HepG2 (cell line): ENCODE data around the gene NAP1L4. TPM values are rescaled to one million over a fixed set of nuclear protein-coding genes. Genes with fewer than 3 reads are reported as not detected.

Experiments
- GATAD1 ChIP-seq: IDR thresholded peaks from 2 replicates; pipeline ENCODE4 v1.6.1; 2016; ENCODE audit warnings: missing genetic modification reagents, missing compliant biosample characterization
- HNRNPK ChIP-seq: fragments of 200-400 bp; formaldehyde crosslinking; IDR thresholded peaks from 2 replicates; pipeline ENCODE4 v1.6.1; 2018; ENCODE audit warnings: low read length, low read depth, moderate library complexity, mild to moderate bottlenecking; ENCODE audit not compliant: poor library complexity, severe bottlenecking
- HNRNPUL1 ChIP-seq: fragments of 200-400 bp; formaldehyde crosslinking; IDR thresholded peaks from 2 replicates; pipeline ENCODE4 v1.6.1; 2017; ENCODE audit warnings: low read depth, mild to moderate bottlenecking, low read length, moderate library complexity
- HOXA5 ChIP-seq: sonication (generic); formaldehyde crosslinking; IDR thresholded peaks from 2 replicates; pipeline ENCODE4 v1.4.0; 2020; ENCODE audit warnings: missing genetic modification reagents
- IKZF4 ChIP-seq: sonication (generic); formaldehyde crosslinking; IDR thresholded peaks from 2 replicates; pipeline ENCODE4 v1.5.1; 2020; ENCODE audit warnings: borderline replicate concordance, mild to moderate bottlenecking, low read depth, missing genetic modification reagents; ENCODE audit errors: not compliant biosample characterization
- KMT2A ChIP-seq: sonication (generic); formaldehyde crosslinking; IDR thresholded peaks from 2 replicates; pipeline ENCODE4 v1.4.0; 2020; ENCODE audit warnings: missing genetic modification reagents
- MXI1 ChIP-seq: IDR thresholded peaks from 3 replicates; pipeline ENCODE4 v1.6.1; 2012; ENCODE audit warnings: low read depth, low read length, inconsistent platforms, borderline replicate concordance
- PPARG ChIP-seq: conservative IDR thresholded peaks from 2 replicates; pipeline ENCODE4 v1.6.1; 2016; ENCODE audit warnings: missing biosample characterization, missing genetic modification reagents
- YEATS4 ChIP-seq: sonication (generic); formaldehyde crosslinking; IDR thresholded peaks from 2 replicates; pipeline ENCODE4 v1.4.0; 2020; ENCODE audit warnings: missing genetic modification reagents, borderline replicate concordance
- ZNF256 ChIP-seq: sonication (generic); formaldehyde crosslinking; conservative IDR thresholded peaks from 2 replicates; pipeline ENCODE4 v1.4.0; 2020; ENCODE audit warnings: missing genetic modification reagents
- ZNF550 ChIP-seq: sonication (generic); formaldehyde crosslinking; IDR thresholded peaks from 2 replicates; pipeline ENCODE4 v1.4.0; 2020; ENCODE audit warnings: mild to moderate bottlenecking, missing genetic modification reagents, borderline replicate concordance
- ZNF788 ChIP-seq: sonication (generic); formaldehyde crosslinking; IDR thresholded peaks from 2 replicates; pipeline ENCODE4 v1.5.0; 2020; ENCODE audit warnings: mild to moderate bottlenecking, missing genetic modification reagents, borderline replicate concordance
- polyA plus RNA-seq, 8 experiments: library from polyadenylated mRNA; depleted of rRNA in 3 of 8; stranded (reverse) in 7 of 8; unstranded in 1 of 8; fragments of >200 nt; fragmentation: Illumina TruSeq in 4 of 8; extraction: Trizol in 4 of 8; gene quantifications; 2 replicates each; pipeline versions ENCODE4 v1.2.1 to v1.2.3, GENCODE V29; 2011 to 2016; ENCODE audit warnings: low read depth in 4 of 8, missing spikeins in 1 of 8, mixed read lengths in 1 of 8; ENCODE audit not compliant: insufficient read depth in 1 of 8
- total RNA-seq, 5 experiments: library from RNA; depleted of rRNA; stranded (reverse); fragments of >200 nt; fragmentation: Illumina TruSeq; extraction: Trizol; gene quantifications; 2 replicates each; pipeline ENCODE4 v1.2.3, GENCODE V29; 2016; ENCODE audit warnings: low read depth in 1 of 5
- TF ChIP-seq, protein P1 (sequence below): sonication (generic); formaldehyde crosslinking; IDR thresholded peaks from 2 replicates; pipeline ENCODE4 v1.4.0; 2020; ENCODE audit warnings: mild to moderate bottlenecking, low read depth, missing genetic modification reagents
- TF ChIP-seq, protein P2 (sequence below): sonication (generic); formaldehyde crosslinking; conservative IDR thresholded peaks from 2 replicates; pipeline ENCODE4 v1.4.0; 2020; ENCODE audit warnings: mild to moderate bottlenecking, missing genetic modification reagents, moderate library complexity
- TF ChIP-seq, protein P3 (sequence below): sonication (generic); formaldehyde crosslinking; IDR thresholded peaks from 2 replicates; pipeline ENCODE4 v1.8.1; 2023; ENCODE audit warnings: mild to moderate bottlenecking, moderate library complexity, missing genetic modification reagents
- TF ChIP-seq, protein P4 (sequence below): sonication (generic); formaldehyde crosslinking; IDR thresholded peaks from 2 replicates; pipeline ENCODE4 v1.4.0; 2020; ENCODE audit warnings: missing genetic modification reagents
- TF ChIP-seq, protein P5 (sequence below): sonication (generic); formaldehyde crosslinking; IDR thresholded peaks from 2 replicates; pipeline ENCODE4 v1.8.0; 2022; ENCODE audit warnings: low read depth, missing genetic modification reagents

NAP1L4 gene
- total and polyA plus RNA-seq, 2 of the 13 experiments (the other 11 are each of a cell fraction or from before 2014, with no cell fraction given), result 64.0 to 186 TPM

DNA sequence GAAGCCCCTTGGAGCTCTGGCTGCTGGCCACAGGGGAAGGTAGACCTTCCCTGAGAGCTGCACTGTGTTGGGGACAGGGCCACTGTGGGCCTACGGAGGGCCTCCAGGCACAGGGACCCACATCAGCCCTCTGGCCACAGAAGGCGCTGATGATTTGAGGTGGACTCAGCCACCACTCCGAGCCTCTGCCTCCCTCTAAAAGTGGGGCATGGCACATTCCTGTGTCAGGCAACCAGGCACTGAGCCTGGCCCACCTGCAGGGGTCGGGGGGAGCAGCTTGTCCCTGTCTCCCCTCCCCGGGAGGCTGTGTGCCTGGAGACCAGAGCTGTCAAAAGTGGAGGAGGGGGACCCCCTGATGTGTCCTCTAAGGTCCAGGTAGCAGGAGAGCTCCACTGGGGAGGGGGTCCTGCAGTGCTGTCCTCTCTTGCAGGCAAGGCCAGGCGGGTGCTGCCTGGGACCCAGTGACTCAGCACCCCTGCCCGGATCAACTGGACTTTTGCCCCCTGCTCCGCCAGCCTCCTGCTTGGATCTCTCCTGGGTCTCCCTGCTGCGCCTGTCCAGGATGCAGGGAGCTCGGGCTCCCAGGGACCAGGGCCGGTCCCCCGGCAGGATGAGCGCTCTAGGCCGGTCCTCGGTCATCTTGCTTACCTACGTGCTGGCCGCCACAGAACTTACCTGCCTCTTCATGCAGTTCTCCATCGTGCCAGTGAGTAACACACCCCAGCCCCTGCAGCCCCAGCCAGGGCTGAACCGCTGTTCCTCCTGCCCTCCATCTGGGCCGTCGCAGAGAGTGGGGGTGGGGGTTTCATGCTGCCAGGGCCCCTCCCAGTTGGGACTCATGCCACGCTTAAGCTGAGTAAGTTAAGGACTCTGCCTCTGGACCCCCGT is 89.1 kb downstream of the NAP1L4 start (continued):
- TF ChIP-seq, protein P1, sequence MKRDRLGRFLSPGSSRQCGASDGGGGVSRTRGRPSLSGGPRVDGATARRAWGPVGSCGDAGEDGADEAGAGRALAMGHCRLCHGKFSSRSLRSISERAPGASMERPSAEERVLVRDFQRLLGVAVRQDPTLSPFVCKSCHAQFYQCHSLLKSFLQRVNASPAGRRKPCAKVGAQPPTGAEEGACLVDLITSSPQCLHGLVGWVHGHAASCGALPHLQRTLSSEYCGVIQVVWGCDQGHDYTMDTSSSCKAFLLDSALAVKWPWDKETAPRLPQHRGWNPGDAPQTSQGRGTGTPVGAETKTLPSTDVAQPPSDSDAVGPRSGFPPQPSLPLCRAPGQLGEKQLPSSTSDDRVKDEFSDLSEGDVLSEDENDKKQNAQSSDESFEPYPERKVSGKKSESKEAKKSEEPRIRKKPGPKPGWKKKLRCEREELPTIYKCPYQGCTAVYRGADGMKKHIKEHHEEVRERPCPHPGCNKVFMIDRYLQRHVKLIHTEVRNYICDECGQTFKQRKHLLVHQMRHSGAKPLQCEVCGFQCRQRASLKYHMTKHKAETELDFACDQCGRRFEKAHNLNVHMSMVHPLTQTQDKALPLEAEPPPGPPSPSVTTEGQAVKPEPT (CRISPR knock-in tag), result 0 out of 2 replicates have a peak, but pooled peaks have one; percentile 37
- TF ChIP-seq KMT2A (CRISPR knock-in tag) (peak; percentile 20; the same call in 1 of the 2 replicates), MXI1 (peak; percentile 64; the same call in 1 of the 3 replicates), IKZF4 (CRISPR knock-in tag) (peak; percentile 66), ZNF256 (no peak), PPARG (no peak), HOXA5 (CRISPR knock-in tag) (no peak), HNRNPUL1 (no peak), GATAD1 (CRISPR knock-in tag) (peak; percentile 50), HNRNPK (no peak), YEATS4 (CRISPR knock-in tag) (no peak), ZNF788 (peak; percentile 64; the same call in 1 of the 2 replicates), ZNF550 (no peak)
- TF ChIP-seq, protein P2, sequence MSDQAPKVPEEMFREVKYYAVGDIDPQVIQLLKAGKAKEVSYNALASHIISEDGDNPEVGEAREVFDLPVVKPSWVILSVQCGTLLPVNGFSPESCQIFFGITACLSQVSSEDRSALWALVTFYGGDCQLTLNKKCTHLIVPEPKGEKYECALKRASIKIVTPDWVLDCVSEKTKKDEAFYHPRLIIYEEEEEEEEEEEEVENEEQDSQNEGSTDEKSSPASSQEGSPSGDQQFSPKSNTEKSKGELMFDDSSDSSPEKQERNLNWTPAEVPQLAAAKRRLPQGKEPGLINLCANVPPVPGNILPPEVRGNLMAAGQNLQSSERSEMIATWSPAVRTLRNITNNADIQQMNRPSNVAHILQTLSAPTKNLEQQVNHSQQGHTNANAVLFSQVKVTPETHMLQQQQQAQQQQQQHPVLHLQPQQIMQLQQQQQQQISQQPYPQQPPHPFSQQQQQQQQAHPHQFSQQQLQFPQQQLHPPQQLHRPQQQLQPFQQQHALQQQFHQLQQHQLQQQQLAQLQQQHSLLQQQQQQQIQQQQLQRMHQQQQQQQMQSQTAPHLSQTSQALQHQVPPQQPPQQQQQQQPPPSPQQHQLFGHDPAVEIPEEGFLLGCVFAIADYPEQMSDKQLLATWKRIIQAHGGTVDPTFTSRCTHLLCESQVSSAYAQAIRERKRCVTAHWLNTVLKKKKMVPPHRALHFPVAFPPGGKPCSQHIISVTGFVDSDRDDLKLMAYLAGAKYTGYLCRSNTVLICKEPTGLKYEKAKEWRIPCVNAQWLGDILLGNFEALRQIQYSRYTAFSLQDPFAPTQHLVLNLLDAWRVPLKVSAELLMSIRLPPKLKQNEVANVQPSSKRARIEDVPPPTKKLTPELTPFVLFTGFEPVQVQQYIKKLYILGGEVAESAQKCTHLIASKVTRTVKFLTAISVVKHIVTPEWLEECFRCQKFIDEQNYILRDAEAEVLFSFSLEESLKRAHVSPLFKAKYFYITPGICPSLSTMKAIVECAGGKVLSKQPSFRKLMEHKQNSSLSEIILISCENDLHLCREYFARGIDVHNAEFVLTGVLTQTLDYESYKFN (CRISPR knock-in tag), result peak; percentile 57; the same call in 1 of the 2 replicates
- TF ChIP-seq, protein P3, sequence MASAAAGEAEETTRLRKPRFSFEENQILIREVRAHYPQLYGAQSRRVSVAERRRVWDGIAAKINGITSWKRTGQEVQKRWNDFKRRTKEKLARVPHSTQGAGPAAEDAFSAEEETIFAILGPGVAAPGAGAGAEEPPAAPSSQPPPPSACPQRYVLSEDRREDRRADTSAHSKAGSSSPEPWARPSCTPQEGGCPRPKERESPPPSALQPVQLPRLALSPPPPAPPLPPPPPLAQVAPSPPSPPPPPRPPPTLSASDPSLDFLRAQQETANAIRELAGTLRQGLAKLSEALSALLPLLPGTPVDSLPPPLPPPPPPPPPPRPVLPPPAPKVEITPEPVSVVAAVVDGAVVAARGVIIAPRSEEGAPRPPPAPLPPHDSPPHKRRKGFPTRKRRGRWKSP, result no peak
- TF ChIP-seq, protein P4, sequence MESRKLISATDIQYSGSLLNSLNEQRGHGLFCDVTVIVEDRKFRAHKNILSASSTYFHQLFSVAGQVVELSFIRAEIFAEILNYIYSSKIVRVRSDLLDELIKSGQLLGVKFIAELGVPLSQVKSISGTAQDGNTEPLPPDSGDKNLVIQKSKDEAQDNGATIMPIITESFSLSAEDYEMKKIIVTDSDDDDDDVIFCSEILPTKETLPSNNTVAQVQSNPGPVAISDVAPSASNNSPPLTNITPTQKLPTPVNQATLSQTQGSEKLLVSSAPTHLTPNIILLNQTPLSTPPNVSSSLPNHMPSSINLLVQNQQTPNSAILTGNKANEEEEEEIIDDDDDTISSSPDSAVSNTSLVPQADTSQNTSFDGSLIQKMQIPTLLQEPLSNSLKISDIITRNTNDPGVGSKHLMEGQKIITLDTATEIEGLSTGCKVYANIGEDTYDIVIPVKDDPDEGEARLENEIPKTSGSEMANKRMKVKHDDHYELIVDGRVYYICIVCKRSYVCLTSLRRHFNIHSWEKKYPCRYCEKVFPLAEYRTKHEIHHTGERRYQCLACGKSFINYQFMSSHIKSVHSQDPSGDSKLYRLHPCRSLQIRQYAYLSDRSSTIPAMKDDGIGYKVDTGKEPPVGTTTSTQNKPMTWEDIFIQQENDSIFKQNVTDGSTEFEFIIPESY (CRISPR knock-in tag), result no peak
- TF ChIP-seq, protein P5, sequence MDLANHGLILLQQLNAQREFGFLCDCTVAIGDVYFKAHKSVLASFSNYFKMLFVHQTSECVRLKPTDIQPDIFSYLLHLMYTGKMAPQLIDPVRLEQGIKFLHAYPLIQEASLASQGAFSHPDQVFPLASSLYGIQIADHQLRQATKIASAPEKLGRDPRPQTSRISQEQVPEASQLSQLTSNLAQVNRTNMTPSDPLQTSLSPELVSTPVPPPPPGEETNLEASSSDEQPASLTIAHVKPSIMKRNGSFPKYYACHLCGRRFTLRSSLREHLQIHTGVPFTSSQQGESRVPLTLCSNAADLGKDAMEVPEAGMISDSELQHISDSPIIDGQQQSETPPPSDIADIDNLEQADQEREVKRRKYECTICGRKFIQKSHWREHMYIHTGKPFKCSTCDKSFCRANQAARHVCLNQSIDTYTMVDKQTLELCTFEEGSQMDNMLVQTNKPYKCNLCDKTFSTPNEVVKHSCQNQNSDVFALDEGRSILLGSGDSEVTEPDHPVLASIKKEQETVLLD (CRISPR knock-in tag), result no peak
